Cardiac muscle cell (in vitro differentiated cells and primary cell): ENCODE measurements around the gene OAS2. TPM values are rescaled to one million over a fixed set of nuclear protein-coding genes. Genes with fewer than 3 reads are reported as not detected.

Experiments used
- DNase-seq, 2 donors: peaks; one replicate each; pipeline versions ENCODE4 v3.0.0 to v3.0.0-alpha.2; 2010 to 2017; ENCODE audit warnings: low read depth in 1 of 2, low spot score in 1 of 2
- H3K27ac ChIP-seq: fragments of 200-600 bp; sonication (generic); 2 replicates; pipeline ENCODE4 v1.5.1; 2016
- H3K27me3 ChIP-seq: fragments of 200-600 bp; sonication (generic); 2 replicates; pipeline ENCODE4 v1.6.0; 2016; ENCODE audit warnings: control low read depth
- H3K36me3 ChIP-seq: fragments of 200-600 bp; sonication (generic); 2 replicates; pipeline ENCODE4 v1.5.1; 2016; ENCODE audit warnings: control low read depth
- H3K4me1 ChIP-seq: fragments of 200-600 bp; sonication (generic); 2 replicates; pipeline ENCODE4 v1.8.1; 2017; ENCODE audit warnings: low read depth, mild to moderate bottlenecking, mixed run types
- H3K4me3 ChIP-seq: fragments of 200-600 bp; sonication (generic); 2 replicates; pipeline ENCODE4 v1.5.1; 2016; ENCODE audit warnings: mild to moderate bottlenecking
- H3K9me3 ChIP-seq: fragments of 200-600 bp; sonication (generic); 2 replicates; pipeline ENCODE4 v1.5.1; 2017; ENCODE audit warnings: low read depth, mild to moderate bottlenecking, control low read depth
- CTCF ChIP-seq: IDR thresholded peaks from 2 replicates; pipeline ENCODE4 v1.5.1; 2012; ENCODE audit warnings: low read depth, mild to moderate bottlenecking, low read length
- polyA plus RNA-seq: library from polyadenylated mRNA; unstranded; fragments of >200 nt; fragmentation: Nextera tagmentation; extraction: Ambion mirVana; gene quantifications from 2 replicates; pipeline ENCODE4 v1.2.1, GENCODE V29; 2016
- total RNA-seq: library from RNA; depleted of rRNA; stranded (reverse); fragments of >200 nt; gene quantifications from 2 replicates; pipeline ENCODE4 v1.2.3, GENCODE V29; 2016

The OAS2 gene
- total and polyA plus RNA-seq, 2 experiments from 2014 or later = not detected

GRCh38 chr12:113060336-113060960 lies 82.1 kb downstream of the OAS2 start:
- peaks cover 38% of the 10 kb centered on the region for H3K27me3 ChIP-seq
- DNase-seq = no peak
- no peaks in the 10 kb centered on the region for H3K4me1 ChIP-seq
- TF ChIP-seq CTCF = no peak
- no peak overlapping the region for H3K4me3 ChIP-seq
- H3K27ac ChIP-seq = no peak overlapping the region
- no peaks in the 10 kb centered on the region for H3K9me3 ChIP-seq
- H3K36me3 ChIP-seq = no peaks in the 10 kb centered on the region

- peaks cover 31% of the 10 kb centered on the region for H3K27me3 ChIP-seq
Observed at GRCh38 chr12:113061061-113061694, 82.9 kb downstream of the OAS2 start.

More at GRCh38 chr12:113061061-113061694, 82.9 kb downstream of the OAS2 start:
- Histone ChIP-seq H3K4me1 (no peaks in the 10 kb centered on the region), H3K36me3 (no peaks in the 10 kb centered on the region), H3K9me3 (no peaks in the 10 kb centered on the region), H3K27ac (no peak overlapping the region), H3K4me3 (no peak overlapping the region)
- TF ChIP-seq CTCF = no peak
- DNase-seq = peak in 1 of 2 donors; percentile 15

Other genes starting within 250 kb of the OAS2 start
- gene RPH3A, start 186.8 kb upstream of the OAS2 start, total RNA-seq = 0.18 TPM in 1 of 2 replicates, not detected in the other
- gene RPH3A, start 186.8 kb upstream of the OAS2 start, polyA plus RNA-seq = 0.38 and 0.64 TPM in 2 replicates
- not detected in 2 replicates for gene OAS1, start 71.6 kb upstream of the OAS2 start, total RNA-seq
- gene OAS1, start 71.6 kb upstream of the OAS2 start, polyA plus RNA-seq = not detected in 2 replicates
- gene OAS3, start 40.0 kb upstream of the OAS2 start, total RNA-seq = 0.04 and 0.36 TPM in 2 replicates
- 0.59 TPM in 1 of 2 replicates, not detected in the other for gene OAS3, start 40.0 kb upstream of the OAS2 start, polyA plus RNA-seq
- gene DTX1, start 78.2 kb downstream of the OAS2 start, total RNA-seq = 0.18 and 0.48 TPM in 2 replicates
- gene DTX1, start 78.2 kb downstream of the OAS2 start, polyA plus RNA-seq = 0.46 TPM in 1 of 2 replicates, not detected in the other
- gene RASAL1, start 157.2 kb downstream of the OAS2 start, total RNA-seq = 0.32 and 0.33 TPM in 2 replicates
- 0.24 TPM in 1 of 2 replicates, not detected in the other for gene RASAL1, start 157.2 kb downstream of the OAS2 start, polyA plus RNA-seq
- gene CFAP73, start 171.2 kb downstream of the OAS2 start, total RNA-seq = not detected in 2 replicates
- gene CFAP73, start 171.2 kb downstream of the OAS2 start, polyA plus RNA-seq = not detected in 2 replicates
- 72.6 and 148 TPM in 2 replicates for gene DDX54, start 207.0 kb downstream of the OAS2 start, total RNA-seq
- gene DDX54, start 207.0 kb downstream of the OAS2 start, polyA plus RNA-seq = 49.2 and 59.7 TPM in 2 replicates
- 40.7 and 44.4 TPM in 2 replicates for gene RITA1, start 207.2 kb downstream of the OAS2 start, total RNA-seq
- gene RITA1, start 207.2 kb downstream of the OAS2 start, polyA plus RNA-seq = 36.1 and 39.7 TPM in 2 replicates
- gene TPCN1, start 242.9 kb downstream of the OAS2 start, total RNA-seq = 11.1 and 24.2 TPM in 2 replicates
- 13.4 and 31.1 TPM in 2 replicates for gene TPCN1, start 242.9 kb downstream of the OAS2 start, polyA plus RNA-seq